Erythroblast (primary cell): ENCODE results near the gene DNAI2.

ENCODE experiments used
- GATA1 ChIP-seq: IDR thresholded peaks from 2 replicates; pipeline ENCODE4 v1.6.1; 2011; ENCODE audit warnings: low read depth, mild to moderate bottlenecking, control low read depth, low read length, moderate library complexity
- POLR2A ChIP-seq: IDR thresholded peaks from 2 replicates; pipeline ENCODE4 v1.6.1; 2011; ENCODE audit warnings: mild to moderate bottlenecking, low read length

DNA sequence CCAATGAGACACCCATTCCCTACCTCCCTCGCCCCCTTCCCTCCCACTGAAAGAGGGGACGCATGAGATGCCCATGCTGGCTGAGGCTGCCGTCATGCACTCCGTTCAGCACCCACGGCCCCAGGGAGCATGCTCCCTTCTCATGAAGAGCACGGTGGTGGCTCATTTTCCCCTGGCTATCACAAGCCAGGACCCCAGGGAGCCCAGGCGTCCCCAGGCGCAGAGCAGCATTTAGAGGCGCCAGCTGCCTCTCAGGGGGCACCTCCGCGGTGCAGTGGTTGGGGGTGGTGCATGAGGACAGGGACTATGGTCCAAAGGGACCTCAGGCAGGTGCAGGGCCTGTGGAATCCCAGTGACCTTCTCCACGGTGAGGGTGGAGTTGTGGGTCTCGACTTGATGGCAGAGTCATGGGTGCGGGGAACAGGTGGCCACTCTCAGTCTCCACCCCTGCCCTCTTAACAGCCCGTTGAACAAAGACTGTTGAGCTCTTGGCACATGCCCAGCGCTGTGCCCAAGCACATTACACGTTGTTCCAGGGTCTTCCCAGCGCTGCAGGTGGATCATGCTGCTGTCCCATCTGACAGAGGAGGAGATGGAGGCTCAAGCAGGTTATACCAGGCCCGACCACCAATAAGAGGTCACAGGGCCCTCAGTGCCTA lies 65.6 kb downstream of the DNAI2 start:
- TF ChIP-seq POLR2A: no peak
- TF ChIP-seq GATA1: no peak
